OCI-LY1 (cell line): ENCODE data around the gene CLK2.
A peak's percentile ranks its signal among the peaks of the same experiment; 100 is the strongest.

ENCODE experiments used
- H2AFZ ChIP-seq: fragments of 200-600 bp; sonication (generic), shearing (Covaris generic); 2 replicates; pipeline ENCODE4 v1.6.0; 2014; ENCODE audit warnings: antibody characterized with exemption, mild to moderate bottlenecking, low read length
- H3F3A ChIP-seq: fragments of 200-600 bp; sonication (generic), shearing (Covaris generic); 2 replicates; pipeline ENCODE4 v1.6.0; 2014; ENCODE audit warnings: mild to moderate bottlenecking, antibody characterized with exemption, low read length, moderate library complexity; ENCODE audit not compliant: insufficient read depth
- H3K27ac ChIP-seq: fragments of 200-600 bp; sonication (generic); 2 replicates; pipeline ENCODE4 v1.5.1; 2014; ENCODE audit warnings: low read length, mixed run types, mild to moderate bottlenecking, low read depth; ENCODE audit not compliant: poor library complexity, severe bottlenecking
- H3K27me3 ChIP-seq: fragments of 200-600 bp; sonication (generic); 2 replicates; pipeline ENCODE4 v1.6.0; 2014; ENCODE audit warnings: antibody characterized with exemption, mild to moderate bottlenecking, low read length, moderate library complexity; ENCODE audit not compliant: insufficient read depth
- H3K36me3 ChIP-seq: fragments of 200-600 bp; sonication (generic); 2 replicates; pipeline ENCODE4 v1.6.1; 2014; ENCODE audit warnings: mild to moderate bottlenecking, antibody characterized with exemption, low read length, moderate library complexity, mixed read lengths; ENCODE audit not compliant: insufficient read depth
- H3K4me1 ChIP-seq: fragments of 200-600 bp; sonication (generic); 2 replicates; pipeline ENCODE4 v1.5.1; 2014; ENCODE audit warnings: mild to moderate bottlenecking, low read length, moderate library complexity; ENCODE audit not compliant: insufficient read depth, severe bottlenecking
- H3K4me2 ChIP-seq: fragments of 200-600 bp; sonication (generic), shearing (Covaris generic); 2 replicates; pipeline ENCODE4 v1.6.1; 2014; ENCODE audit warnings: low read length
- H3K4me3 ChIP-seq: fragments of 200-600 bp; sonication (generic); 2 replicates; pipeline ENCODE4 v1.5.1; 2014; ENCODE audit warnings: low read length, low read depth, mild to moderate bottlenecking, mixed read lengths; ENCODE audit not compliant: poor library complexity, severe bottlenecking
- H3K79me2 ChIP-seq: fragments of 200-600 bp; shearing (Covaris generic); 2 replicates; pipeline ENCODE4 v1.6.1; 2016; ENCODE audit warnings: mixed run types, low read length, mixed read lengths; ENCODE audit not compliant: insufficient read depth
- H3K9ac ChIP-seq: fragments of 200-600 bp; sonication (generic), shearing (Covaris generic); 2 replicates; pipeline ENCODE4 v1.6.1; 2014; ENCODE audit warnings: mild to moderate bottlenecking, low read length, mixed read lengths
- H3K9me2 ChIP-seq: fragments of 200-600 bp; sonication (generic), shearing (Covaris generic); 2 replicates; pipeline ENCODE4 v1.6.1; 2014; ENCODE audit warnings: low read depth, mild to moderate bottlenecking, low read length, mixed read lengths
- H3K9me3 ChIP-seq: fragments of 200-600 bp; shearing (Covaris generic); 2 replicates; pipeline ENCODE4 v1.6.1; 2014; ENCODE audit warnings: low read length, mixed read lengths
- H4K20me1 ChIP-seq: fragments of 200-600 bp; sonication (generic), shearing (Covaris generic); 2 replicates; pipeline ENCODE4 v1.6.0; 2016; ENCODE audit warnings: mild to moderate bottlenecking, low read length; ENCODE audit not compliant: insufficient read depth
- EZH2 ChIP-seq: fragments of 200-600 bp; sonication (generic), shearing (Covaris generic); IDR thresholded peaks from 2 replicates; pipeline ENCODE4 v1.8.0; 2017; ENCODE audit warnings: borderline replicate concordance, mixed run types, mild to moderate bottlenecking, antibody characterized with exemption, low read length, moderate library complexity, mixed read lengths
- TF ChIP-seq, protein P1 (sequence below): fragments of 200-600 bp; sonication (generic), shearing (Covaris generic); IDR thresholded peaks from 2 replicates; pipeline ENCODE4 v1.5.1; 2017; ENCODE audit warnings: mild to moderate bottlenecking, antibody characterized with exemption, low read length, moderate library complexity, mixed read lengths

CLK2 gene

DNA sequence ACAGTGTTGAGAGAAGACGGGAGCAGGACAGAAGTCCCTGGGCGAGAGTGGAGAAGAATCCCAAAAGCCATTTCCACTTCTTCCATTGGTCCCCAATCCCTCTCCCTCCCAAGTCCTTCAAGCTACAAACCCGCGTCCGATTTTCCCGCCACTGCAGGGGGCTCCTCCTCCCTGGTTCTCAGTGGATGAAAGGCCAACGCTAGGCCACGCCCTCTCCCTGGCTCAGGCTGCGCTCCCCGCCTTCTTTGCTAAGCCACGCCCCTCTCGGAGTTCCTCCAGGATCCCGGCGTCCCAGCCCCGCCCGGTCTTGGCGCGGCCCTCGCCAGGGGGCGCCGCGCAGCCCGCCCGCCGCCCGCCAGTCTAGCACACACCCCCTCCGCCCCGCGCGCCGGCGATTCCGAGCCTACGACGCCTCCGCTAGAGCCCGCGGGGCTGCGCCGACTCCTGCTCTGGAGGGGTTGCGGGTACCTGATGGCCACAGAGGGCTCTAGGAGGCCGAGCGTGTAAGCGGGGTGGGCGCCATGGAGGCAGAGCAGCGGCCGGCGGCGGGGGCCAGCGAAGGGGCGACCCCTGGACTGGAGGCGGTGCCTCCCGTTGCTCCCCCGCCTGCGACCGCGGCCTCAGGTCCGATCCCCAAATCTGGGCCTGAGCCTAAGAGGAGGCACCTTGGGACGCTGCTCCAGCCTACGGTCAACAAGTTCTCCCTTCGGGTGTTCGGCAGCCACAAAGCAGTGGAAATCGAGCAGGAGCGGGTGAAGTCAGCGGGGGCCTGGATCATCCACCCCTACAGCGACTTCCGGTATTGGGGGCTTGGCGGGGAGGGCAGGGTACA lies 4.0 kb upstream of the CLK2 start, which contains the start of gene HCN3:
Gene HCN3 (plus strand): TSS at position 394 of the 832 bp plus-strand sequence. CDS start 128 bp downstream, at position 522.
- no peak for TF ChIP-seq EZH2
- TF ChIP-seq, protein P1, sequence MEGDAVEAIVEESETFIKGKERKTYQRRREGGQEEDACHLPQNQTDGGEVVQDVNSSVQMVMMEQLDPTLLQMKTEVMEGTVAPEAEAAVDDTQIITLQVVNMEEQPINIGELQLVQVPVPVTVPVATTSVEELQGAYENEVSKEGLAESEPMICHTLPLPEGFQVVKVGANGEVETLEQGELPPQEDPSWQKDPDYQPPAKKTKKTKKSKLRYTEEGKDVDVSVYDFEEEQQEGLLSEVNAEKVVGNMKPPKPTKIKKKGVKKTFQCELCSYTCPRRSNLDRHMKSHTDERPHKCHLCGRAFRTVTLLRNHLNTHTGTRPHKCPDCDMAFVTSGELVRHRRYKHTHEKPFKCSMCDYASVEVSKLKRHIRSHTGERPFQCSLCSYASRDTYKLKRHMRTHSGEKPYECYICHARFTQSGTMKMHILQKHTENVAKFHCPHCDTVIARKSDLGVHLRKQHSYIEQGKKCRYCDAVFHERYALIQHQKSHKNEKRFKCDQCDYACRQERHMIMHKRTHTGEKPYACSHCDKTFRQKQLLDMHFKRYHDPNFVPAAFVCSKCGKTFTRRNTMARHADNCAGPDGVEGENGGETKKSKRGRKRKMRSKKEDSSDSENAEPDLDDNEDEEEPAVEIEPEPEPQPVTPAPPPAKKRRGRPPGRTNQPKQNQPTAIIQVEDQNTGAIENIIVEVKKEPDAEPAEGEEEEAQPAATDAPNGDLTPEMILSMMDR: peak; percentile 59
- peak within 1 kb of the TSS; percentile 59 for H3K9ac ChIP-seq

DNA sequence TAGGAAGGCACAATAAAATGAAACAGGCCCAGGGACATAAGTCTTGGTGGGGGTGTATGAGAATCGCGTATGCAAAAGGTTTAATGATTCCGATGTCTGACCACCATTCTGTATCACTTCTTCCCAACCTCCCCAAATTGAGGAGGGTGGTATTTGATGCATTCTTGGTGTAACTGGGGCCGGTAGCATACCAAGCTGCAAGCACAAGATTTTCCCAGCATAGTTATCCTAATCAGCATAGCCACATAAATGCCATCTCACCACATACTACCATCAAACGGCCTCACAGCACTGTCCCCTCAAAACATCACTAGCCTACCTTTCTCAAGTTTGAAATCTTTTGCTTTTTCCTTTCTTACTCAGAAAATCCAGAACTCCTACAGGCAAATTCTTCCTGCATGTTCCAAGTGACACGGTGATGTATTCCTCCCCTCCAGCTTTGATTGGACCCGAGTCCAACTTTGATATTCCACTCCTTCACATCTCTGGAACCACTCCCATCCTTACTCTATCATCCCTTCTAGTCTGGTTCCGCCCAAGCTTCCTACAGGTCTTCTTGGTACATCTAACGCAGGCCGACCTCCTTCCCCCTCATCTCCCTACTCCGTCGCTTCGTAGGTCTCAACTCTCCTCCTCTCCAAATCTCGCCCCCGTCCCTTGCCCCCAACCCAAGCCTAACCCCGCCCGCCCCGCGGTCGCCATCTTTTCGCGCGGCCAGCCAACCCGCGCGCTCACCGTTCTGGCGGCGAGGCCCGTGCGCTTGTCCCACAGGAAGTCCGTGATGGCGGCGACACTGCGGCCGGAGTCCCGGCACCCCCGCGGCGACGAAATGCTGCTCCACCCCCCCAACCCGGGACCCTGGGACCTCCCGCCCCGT lies 600 bp downstream of the CLK2 start:
- peak overlapping the region; percentile 100 for H3K4me2 ChIP-seq
- no peaks in the 10 kb centered on the region for H3K9me3 ChIP-seq
- no peaks in the 10 kb centered on the region for H4K20me1 ChIP-seq
- peak overlapping the region; percentile 97 for H3K4me3 ChIP-seq
- no peaks in the 10 kb centered on the region for H3K9me2 ChIP-seq
- TF ChIP-seq, protein P1: no peak
- no peak for TF ChIP-seq EZH2
- peak overlapping the region; percentile 53 for H3K27ac ChIP-seq
- no peaks in the 10 kb centered on the region for H3F3A ChIP-seq
- peaks cover 17% of the 10 kb centered on the region for H3K79me2 ChIP-seq
- no peak overlapping the region for H2AFZ ChIP-seq
- H3K36me3 ChIP-seq: peaks cover 46% of the 10 kb centered on the region
- H3K4me1 ChIP-seq: peaks cover 30% of the 10 kb centered on the region
- no peaks in the 10 kb centered on the region for H3K27me3 ChIP-seq
- peak overlapping the region; percentile 97 for H3K9ac ChIP-seq

More for the DNA sequence above, 4.0 kb upstream of the CLK2 start, which contains the start of gene HCN3:
- Histone ChIP-seq H3F3A (no peaks in the 10 kb centered on the region; the same call in 1 of the 2 replicates), H4K20me1 (no peaks in the 10 kb centered on the region), H3K4me3 (peak within 1 kb of the TSS; percentile 67), H3K27me3 (no peaks in the 10 kb centered on the region), H3K4me1 (peaks cover 36% of the 10 kb centered on the region), H2AFZ (peak within 1 kb of the TSS; percentile 17; the same call in 1 of the 2 replicates), H3K4me2 (peak within 1 kb of the TSS; percentile 76), H3K9me2 (no peaks in the 10 kb centered on the region), H3K79me2 (peaks cover 11% of the 10 kb centered on the region), H3K9me3 (no peaks in the 10 kb centered on the region), H3K27ac (no peak within 1 kb of the TSS), H3K36me3 (peaks cover 5% of the 10 kb centered on the region; the same call in 1 of the 2 replicates)

DNA sequence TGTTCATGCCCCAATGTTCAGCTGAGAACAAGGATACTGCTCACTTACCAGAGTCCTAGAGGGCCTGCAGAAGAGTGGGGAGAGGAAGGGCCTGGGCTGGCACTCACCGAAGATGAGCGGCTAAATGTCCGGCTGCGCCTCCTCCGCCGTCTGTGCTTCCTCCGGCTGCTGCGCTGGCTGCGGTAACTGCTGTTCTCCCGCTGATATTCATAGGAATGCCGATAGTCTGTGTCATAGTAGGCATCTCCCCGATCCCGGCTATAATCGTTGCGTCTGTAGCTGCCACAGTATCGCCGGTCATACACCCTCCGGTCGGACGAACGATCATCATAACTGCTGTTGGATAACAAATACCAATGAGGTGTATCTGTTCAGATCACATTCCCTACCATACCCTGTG lies 3.9 kb downstream of the CLK2 start:
- no peak overlapping the region for H2AFZ ChIP-seq
- peaks cover 17% of the 10 kb centered on the region for H3K79me2 ChIP-seq
- H3K4me1 ChIP-seq: peaks cover 19% of the 10 kb centered on the region
- no peak overlapping the region for H3K27ac ChIP-seq
- no peaks in the 10 kb centered on the region for H3K9me3 ChIP-seq
- no peak overlapping the region for H3K4me3 ChIP-seq
- TF ChIP-seq EZH2: no peak
- TF ChIP-seq, protein P1: no peak
- H4K20me1 ChIP-seq: no peaks in the 10 kb centered on the region
- no peaks in the 10 kb centered on the region for H3K27me3 ChIP-seq
- no peaks in the 10 kb centered on the region for H3K9me2 ChIP-seq
- peaks cover 77% of the 10 kb centered on the region for H3K36me3 ChIP-seq
- H3K9ac ChIP-seq: no peak overlapping the region
- H3F3A ChIP-seq: peaks cover 3% of the 10 kb centered on the region
- no peak overlapping the region for H3K4me2 ChIP-seq
